ENCODE measurements around the gene LINGO4. TPM values are rescaled to one million over a fixed set of nuclear protein-coding genes. Genes with fewer than 3 reads are reported as not detected.

The LINGO4 gene
- total and polyA plus RNA-seq, 2 donors (not counting 1 experiment from before 2014, with no cell fraction given), result not detected

- Histone ChIP-seq H3K79me2 (ENCODE audit: control insufficient read depth, insufficient read depth, low read length) (no peaks in the 10 kb centered on the region), H3K9me3 (ENCODE audit: control insufficient read depth, insufficient read depth, low read depth, low read length) (no peaks in the 10 kb centered on the region), H3K27me3 (ENCODE audit: control insufficient read depth, insufficient read depth, low read length) (peaks cover 35% of the 10 kb centered on the region), H3K27ac (ENCODE audit: insufficient read depth, low read length) (no peak overlapping the region), H4K20me1 (ENCODE audit: control insufficient read depth, extremely low read depth, insufficient read depth, low read length) (no peaks in the 10 kb centered on the region), H2AFZ (ENCODE audit: low read length) (no peak overlapping the region), H3K4me1 (ENCODE audit: control insufficient read depth, extremely low read depth, insufficient read depth, low read length) (no peaks in the 10 kb centered on the region), H3K36me3 (ENCODE audit: control insufficient read depth, insufficient read depth, low read length) (no peaks in the 10 kb centered on the region), H3K4me2 (ENCODE audit: extremely low read depth, insufficient read depth, low read length) (no peak overlapping the region), H3K9ac (ENCODE audit: insufficient read depth, low read length) (no peak overlapping the region), H3K4me3 (replicated peaks in 1 of 4; ENCODE audit: control extremely low read depth in 1 of 4, insufficient read depth in 1 of 4, low read depth in 3 of 4, low read length in 4 of 4) (no peak overlapping the region)
- DNase-seq (ENCODE audit: low read depth in 2 of 2), result no peak
- TF ChIP-seq CTCF (conservative IDR thresholded peaks at IDR 0.05 in 1 of 2, IDR thresholded peaks at IDR 0.05 in 1 of 2; ENCODE audit: low read depth in 1 of 2, low read length in 2 of 2), result no peak
- TF ChIP-seq EZH2 (IDR thresholded peaks at IDR 0.05; ENCODE audit: low read length, missing control alignments), result no peak
Observed at GRCh38 chr1:151852733-151853132, 47.5 kb upstream of the LINGO4 start.

- H3K27me3 ChIP-seq (ENCODE audit: control insufficient read depth, insufficient read depth, low read length), result peaks cover 35% of the 10 kb centered on the region
- H3K27ac ChIP-seq (ENCODE audit: insufficient read depth, low read length), result no peak overlapping the region
- no peaks in the 10 kb centered on the region for H3K4me1 ChIP-seq (ENCODE audit: control insufficient read depth, extremely low read depth, insufficient read depth, low read length)
- no peaks in the 10 kb centered on the region for H4K20me1 ChIP-seq (ENCODE audit: control insufficient read depth, extremely low read depth, insufficient read depth, low read length)
- H2AFZ ChIP-seq (ENCODE audit: low read length), result no peak overlapping the region
- H3K9ac ChIP-seq (ENCODE audit: insufficient read depth, low read length), result no peak overlapping the region
- TF ChIP-seq EZH2 (IDR thresholded peaks at IDR 0.05; ENCODE audit: low read length, missing control alignments) (peak; percentile 29), CTCF (conservative IDR thresholded peaks at IDR 0.05 in 1 of 2, IDR thresholded peaks at IDR 0.05 in 1 of 2; ENCODE audit: low read depth in 1 of 2, low read length in 2 of 2) (no peak)
- no peak overlapping the region for H3K4me2 ChIP-seq (ENCODE audit: extremely low read depth, insufficient read depth, low read length)
- no peaks in the 10 kb centered on the region for H3K79me2 ChIP-seq (ENCODE audit: control insufficient read depth, insufficient read depth, low read length)
- no peak overlapping the region for H3K4me3 ChIP-seq (replicated peaks in 1 of 4; ENCODE audit: control extremely low read depth in 1 of 4, insufficient read depth in 1 of 4, low read depth in 3 of 4, low read length in 4 of 4)
- no peak for DNase-seq (ENCODE audit: low read depth in 2 of 2)
- no peaks in the 10 kb centered on the region for H3K36me3 ChIP-seq (ENCODE audit: control insufficient read depth, insufficient read depth, low read length)
- no peaks in the 10 kb centered on the region for H3K9me3 ChIP-seq (ENCODE audit: control insufficient read depth, insufficient read depth, low read depth, low read length)
Observed at GRCh38 chr1:151851886-151852285, 46.7 kb upstream of the LINGO4 start.

DNA sequence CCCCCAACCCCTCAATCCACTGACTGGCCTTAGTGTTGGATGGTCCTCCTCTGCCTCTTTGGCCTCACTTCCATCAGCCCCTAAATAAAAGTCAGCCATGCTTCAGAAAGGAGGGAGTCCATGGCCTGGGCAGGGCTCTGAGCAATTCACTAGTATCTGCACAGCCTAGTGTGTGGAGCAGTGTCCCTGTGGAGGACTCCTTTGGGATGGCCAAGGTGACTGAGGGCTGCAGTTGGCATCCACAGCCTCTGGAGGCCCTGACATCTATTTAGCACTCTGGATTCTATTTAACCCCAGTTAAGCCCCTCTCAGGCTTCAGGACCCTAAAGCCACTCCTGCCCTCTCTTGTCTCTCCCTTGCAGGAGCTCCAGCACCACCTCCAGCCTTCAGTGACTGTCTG is 44.7 kb upstream of the LINGO4 start:
- no peaks in the 10 kb centered on the region for H4K20me1 ChIP-seq (ENCODE audit: control insufficient read depth, extremely low read depth, insufficient read depth, low read length)
- peaks cover 35% of the 10 kb centered on the region for H3K27me3 ChIP-seq (ENCODE audit: control insufficient read depth, insufficient read depth, low read length)
- no peaks in the 10 kb centered on the region for H3K9me3 ChIP-seq (ENCODE audit: control insufficient read depth, insufficient read depth, low read depth, low read length)
- no peaks in the 10 kb centered on the region for H3K4me1 ChIP-seq (ENCODE audit: control insufficient read depth, extremely low read depth, insufficient read depth, low read length)
- H3K36me3 ChIP-seq (ENCODE audit: control insufficient read depth, insufficient read depth, low read length), result no peaks in the 10 kb centered on the region
- H3K27ac ChIP-seq (ENCODE audit: insufficient read depth, low read length), result no peak overlapping the region
- no peak overlapping the region for H3K4me2 ChIP-seq (ENCODE audit: extremely low read depth, insufficient read depth, low read length)
- no peak overlapping the region for H3K4me3 ChIP-seq (replicated peaks in 1 of 4; ENCODE audit: control extremely low read depth in 1 of 4, insufficient read depth in 1 of 4, low read depth in 3 of 4, low read length in 4 of 4)
- TF ChIP-seq CTCF (conservative IDR thresholded peaks at IDR 0.05 in 1 of 2, IDR thresholded peaks at IDR 0.05 in 1 of 2; ENCODE audit: low read depth in 1 of 2, low read length in 2 of 2) (no peak), EZH2 (IDR thresholded peaks at IDR 0.05; ENCODE audit: low read length, missing control alignments) (no peak)
- H3K9ac ChIP-seq (ENCODE audit: insufficient read depth, low read length), result no peak overlapping the region
- no peak overlapping the region for H2AFZ ChIP-seq (ENCODE audit: low read length)
- H3K79me2 ChIP-seq (ENCODE audit: control insufficient read depth, insufficient read depth, low read length), result no peaks in the 10 kb centered on the region
- DNase-seq (ENCODE audit: low read depth in 2 of 2), result no peak
